GM18517 (cell line): ENCODE measurements around the gene AATF.

Experiments
- ATAC-seq: cut with Tn5 transposase; IDR thresholded peaks from one replicate; pipeline ENCODE4 v1.9.1; 2021; ENCODE audit warnings: mild to moderate bottlenecking, moderate library complexity; ENCODE audit not compliant: unreplicated experiment

AATF gene

GRCh38 chr17:37043201-37043600 is 94.4 kb downstream of the AATF start:
- no peak for ATAC-seq

- ATAC-seq: no peak
Measured at GRCh38 chr17:37045351-37045922, 96.7 kb downstream of the AATF start.

GRCh38 chr17:37047631-37048104 is 98.9 kb downstream of the AATF start:
- ATAC-seq: no peak

GRCh38 chr17:37048811-37049210 is 100.1 kb downstream of the AATF start:
- no peak for ATAC-seq

- ATAC-seq: no peak
Measured at GRCh38 chr17:37050920-37051319, 102.2 kb downstream of the AATF start.

- no peak for ATAC-seq
Measured at GRCh38 chr17:37051381-37051780, 102.6 kb downstream of the AATF start.

GRCh38 chr17:37051833-37052232 is 103.1 kb downstream of the AATF start:
- ATAC-seq: no peak

DNA sequence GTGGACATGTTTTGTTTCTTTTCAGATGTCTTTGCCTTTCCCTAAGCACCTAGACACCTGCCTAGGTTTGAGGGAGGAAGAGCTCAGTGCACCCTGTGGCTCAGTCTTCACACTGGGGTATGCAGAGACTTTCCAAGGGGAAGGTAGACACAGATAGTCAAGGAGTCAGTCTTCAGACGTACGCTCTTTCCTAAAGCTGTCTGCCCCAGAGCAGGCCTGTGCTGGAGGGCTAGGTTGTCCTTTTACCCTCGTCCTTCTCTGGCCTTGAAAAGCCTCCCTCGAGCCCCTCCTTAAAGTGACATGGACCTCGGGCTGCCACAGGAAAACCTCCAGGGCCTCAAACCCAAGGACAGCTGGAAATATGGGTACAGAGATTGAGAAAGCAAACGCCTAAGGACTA is 103.7 kb downstream of the AATF start:
- ATAC-seq: no peak

GRCh38 chr17:37054894-37055293 is 106.1 kb downstream of the AATF start:
- ATAC-seq: no peak

- ATAC-seq: no peak
Measured at GRCh38 chr17:37056622-37057021, 107.9 kb downstream of the AATF start.

DNA sequence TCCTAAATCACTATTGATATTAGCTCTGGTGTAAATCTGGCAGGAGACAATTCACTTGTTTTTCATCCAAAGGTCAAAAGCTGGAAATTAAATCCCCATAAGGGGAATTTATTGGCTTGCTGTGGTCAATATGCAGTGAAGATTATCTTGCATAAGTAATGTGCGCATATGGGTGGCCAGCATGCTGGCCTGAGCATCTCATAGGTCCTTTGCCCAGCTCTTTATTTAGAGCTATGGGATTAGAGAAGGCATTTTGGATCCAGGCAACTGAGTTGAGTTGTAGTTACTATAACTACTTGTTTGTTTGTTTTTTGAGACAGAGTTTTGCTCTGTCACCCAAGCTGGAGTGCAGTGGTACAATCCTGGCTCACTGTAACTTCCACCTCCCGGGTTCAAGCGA is 110.7 kb downstream of the AATF start:
- no peak for ATAC-seq

DNA sequence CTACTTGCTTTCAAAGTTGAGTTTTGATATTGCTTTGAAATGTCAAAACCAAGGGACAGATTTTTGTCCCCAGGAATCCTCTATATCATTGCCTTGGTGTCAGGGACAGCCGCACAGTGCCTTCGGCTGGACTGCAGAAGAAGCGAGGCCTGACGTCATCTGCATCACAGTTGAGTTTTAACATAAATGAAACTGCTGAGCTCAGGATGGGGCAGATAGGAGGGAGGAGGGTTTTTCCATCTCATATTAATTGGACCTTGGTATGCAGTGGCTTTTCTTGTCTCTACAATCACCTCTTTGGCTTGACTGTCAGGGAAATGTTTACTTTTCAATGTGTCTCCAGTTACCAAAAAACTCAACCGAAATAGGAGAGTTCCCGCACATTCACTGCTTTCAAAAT is 111.3 kb downstream of the AATF start:
- no peak for ATAC-seq

- ATAC-seq: no peak
Measured at GRCh38 chr17:37060928-37061327, 112.2 kb downstream of the AATF start.

DNA sequence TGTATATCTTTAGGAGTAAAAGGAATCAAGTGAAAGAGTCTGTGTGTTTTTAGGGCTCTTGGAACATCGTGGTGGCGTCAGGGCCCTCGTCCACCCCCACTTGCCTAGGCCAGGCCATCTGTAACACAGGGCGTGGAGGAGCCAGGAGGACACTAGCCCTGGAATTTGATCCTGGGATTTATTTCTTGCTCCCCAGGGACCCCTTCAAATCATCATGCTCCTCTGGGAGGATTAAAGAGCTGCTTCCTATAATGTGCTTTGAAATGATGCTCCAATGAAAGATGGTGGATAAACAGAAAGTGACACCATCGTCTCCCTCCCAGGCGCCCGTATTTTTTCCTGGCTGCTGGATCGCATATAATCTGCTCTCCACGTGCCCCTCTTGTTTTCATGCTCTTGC is 113.3 kb downstream of the AATF start:
- no peak for ATAC-seq

- no peak for ATAC-seq
Measured at GRCh38 chr17:37064206-37064605, 115.5 kb downstream of the AATF start.

GRCh38 chr17:37064956-37065355 is 116.2 kb downstream of the AATF start:
- ATAC-seq: no peak

DNA sequence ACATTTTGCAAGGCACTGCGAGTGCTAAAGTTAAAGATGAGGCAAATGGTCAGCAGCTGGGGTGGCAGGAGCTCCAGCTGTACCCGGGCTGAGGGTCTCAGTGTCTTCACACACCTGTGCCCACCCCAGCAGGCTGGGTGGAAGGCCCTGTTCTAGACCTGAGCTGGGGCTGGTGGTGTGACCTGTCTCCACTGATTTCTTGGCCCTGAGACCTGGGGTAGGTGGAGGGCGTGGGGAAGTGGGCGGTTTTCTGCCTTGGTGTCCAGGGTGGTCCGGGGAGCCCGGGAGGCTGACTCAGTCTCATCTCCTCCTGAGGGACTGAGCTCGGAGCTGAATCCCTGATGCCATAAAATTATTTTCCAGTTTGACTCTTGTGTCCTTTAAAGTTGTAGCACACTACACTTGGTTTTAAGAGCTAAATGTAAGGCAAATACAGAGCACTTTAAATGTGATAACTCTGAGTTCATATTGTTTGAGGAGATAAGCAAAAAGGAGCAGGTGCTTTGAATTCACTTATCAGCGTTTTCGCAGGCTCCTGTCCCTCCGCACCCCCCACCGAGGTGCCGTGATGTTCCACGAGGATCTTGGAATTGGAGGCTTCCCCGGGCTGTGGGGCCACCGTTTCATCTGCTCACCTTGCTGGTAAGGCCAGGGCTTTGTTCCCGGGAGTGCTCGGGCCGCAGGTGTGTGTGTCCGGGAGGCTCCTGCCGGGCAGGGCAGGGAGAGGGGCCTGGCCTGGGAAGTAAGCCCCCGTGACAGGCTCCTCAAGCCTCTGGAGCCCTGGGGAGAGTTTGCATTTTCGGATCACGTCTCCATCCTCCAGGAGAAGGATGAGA is 117.0 kb downstream of the AATF start:
- no peak for ATAC-seq

DNA sequence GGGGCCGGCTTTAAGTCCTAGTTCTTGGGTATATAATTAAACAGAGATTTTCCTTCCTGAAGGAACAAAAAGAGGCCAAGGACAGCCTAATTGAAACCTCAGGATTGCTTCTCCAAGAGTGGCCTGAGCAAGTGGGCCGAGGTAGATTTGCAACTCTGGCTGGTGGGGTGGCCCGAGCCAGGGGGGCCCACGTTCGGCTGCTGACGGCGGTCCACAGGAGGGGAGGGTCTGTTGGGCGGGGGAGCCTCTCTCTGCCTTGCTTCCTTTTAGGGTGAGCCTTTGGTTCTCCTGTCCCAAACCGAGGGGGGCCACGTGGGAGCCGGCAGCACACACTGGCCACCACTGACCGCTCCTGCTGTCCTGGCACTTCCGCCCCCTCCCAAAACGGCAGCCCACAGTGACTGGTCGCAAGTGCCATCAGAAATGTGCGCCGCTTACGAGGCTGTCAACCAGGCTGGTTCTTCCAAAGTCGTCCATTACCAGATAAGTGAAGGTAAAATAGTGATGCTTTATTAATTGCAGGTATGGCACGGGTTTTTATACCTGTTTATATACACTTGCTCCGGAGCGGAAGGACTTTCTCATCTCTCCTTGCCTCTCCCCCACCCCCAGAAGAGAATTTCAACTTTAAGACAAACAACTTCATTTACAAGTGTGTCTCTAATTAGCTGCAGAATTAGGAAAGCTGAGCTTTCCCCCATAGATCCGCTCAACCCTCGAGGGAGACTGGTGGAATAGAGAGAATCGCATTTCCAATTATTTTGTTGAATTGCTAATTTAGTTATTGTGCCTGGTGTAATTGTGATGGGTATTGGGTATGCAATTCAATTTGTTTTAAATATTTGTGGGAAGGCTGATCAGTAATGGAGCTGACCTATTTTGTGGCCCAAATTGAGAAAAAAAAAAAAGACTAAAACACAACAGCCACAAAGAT is 117.8 kb downstream of the AATF start:
- no peak for ATAC-seq

GRCh38 chr17:37067555-37068111 is 118.9 kb downstream of the AATF start:
- no peak for ATAC-seq

GRCh38 chr17:37068266-37068665 is 119.5 kb downstream of the AATF start:
- ATAC-seq: no peak

DNA sequence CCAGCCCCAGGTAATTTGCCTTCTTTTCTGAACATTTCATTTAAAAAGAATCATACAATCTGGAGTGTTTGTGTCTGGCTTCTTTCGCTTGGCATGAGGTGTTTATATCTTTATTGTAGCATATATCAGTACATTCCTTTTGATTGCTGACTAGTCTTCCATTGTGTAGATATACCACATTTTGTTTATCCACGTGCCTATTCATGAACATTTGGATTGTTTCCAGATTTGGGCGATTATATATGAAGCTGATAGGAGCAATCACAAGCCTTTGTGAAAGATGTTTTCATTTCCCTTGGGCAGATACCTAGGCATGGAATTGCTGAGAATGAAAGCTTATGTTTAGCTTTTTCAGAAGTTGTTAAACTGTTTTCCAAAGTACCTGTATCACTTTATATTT is 120.3 kb downstream of the AATF start:
- ATAC-seq: no peak
